IMR-90 (cell line): Measurements from ENCODE around the gene KPRP. TPM values are rescaled to one million over a fixed set of nuclear protein-coding genes. Genes with fewer than 3 reads are reported as not detected.
A peak's percentile ranks its signal among the peaks of the same experiment; 100 is the strongest.

Experiments used
- ATAC-seq: fragments of 200-7000 bp; cut with Tn5 transposase; 2 replicates; pipeline ENCODE4 v1.9.1; 2020; ENCODE audit warnings: low read depth, mild to moderate bottlenecking, moderate library complexity
- BruUV-seq: library from RNA; stranded (reverse); fragments of 400-500 nt; replicated peaks from 2 replicates; lab custom pipeline; 2021; lab: Mats Ljungman, UMichigan
- CTCF ChIA-PET: fragments of 300-600 bp; formaldehyde crosslinking; extraction: SDS; loops from one replicate; lab custom pipeline; 2021; ENCODE audit warnings: antibody characterized with exemption; lab: Yijun Ruan, JAX
- POLR2A ChIA-PET: fragments of 300-600 bp; sonication (Branson Sonifier 250); formaldehyde crosslinking; loops from one replicate; lab custom pipeline; 2022; ENCODE audit warnings: antibody characterized with exemption; ENCODE audit not compliant: unreplicated experiment; lab: Charles Lee
- DNase-seq: peaks from one replicate; pipeline ENCODE4 v3.0.0; 2013
- H2AFZ ChIP-seq: replicated peaks from 2 replicates; pipeline ENCODE3; 2013; ENCODE audit warnings: low read length, mild to moderate bottlenecking; ENCODE audit not compliant: poor library complexity
- H2AK5ac ChIP-seq: 2 replicates; pipeline ENCODE4 v1.6.1; 2013; ENCODE audit warnings: low read depth, low read length, inconsistent platforms
- H2AK9ac ChIP-seq: replicated peaks from 2 replicates; pipeline ENCODE3; 2013; ENCODE audit warnings: mild to moderate bottlenecking, low read depth, low read length, moderate library complexity; ENCODE audit not compliant: poor library complexity
- H2BK120ac ChIP-seq: 2 replicates; pipeline ENCODE4 v1.6.1; 2013; ENCODE audit warnings: low read depth, low read length, inconsistent platforms
- H2BK15ac ChIP-seq: 3 replicates; pipeline ENCODE4 v1.6.1; 2013; ENCODE audit warnings: low read depth, low read length, inconsistent platforms
- H2BK20ac ChIP-seq: 2 replicates; pipeline ENCODE4 v1.6.1; 2013; ENCODE audit warnings: low read depth, mild to moderate bottlenecking, inconsistent platforms, low read length, moderate library complexity
- H2BK5ac ChIP-seq: 2 replicates; pipeline ENCODE4 v1.6.1; 2013; ENCODE audit warnings: mild to moderate bottlenecking, low read depth, low read length, inconsistent platforms; ENCODE audit not compliant: poor library complexity, severe bottlenecking
- H3K14ac ChIP-seq: replicated peaks from 2 replicates; pipeline ENCODE4 v1.6.1; 2013; ENCODE audit warnings: low read depth, low read length, inconsistent platforms
- H3K18ac ChIP-seq: 2 replicates; pipeline ENCODE4 v1.6.1; 2013; ENCODE audit warnings: low read depth, low read length, control low read depth
- H3K23ac ChIP-seq: 2 replicates; pipeline ENCODE4 v1.6.1; 2013; ENCODE audit warnings: low read depth, low read length, inconsistent platforms
- H3K27ac ChIP-seq: 2 replicates; pipeline ENCODE4 v1.5.1; 2013; ENCODE audit warnings: mild to moderate bottlenecking, control low read depth, low read length; ENCODE audit not compliant: insufficient read depth
- H3K27me3 ChIP-seq: 2 replicates; pipeline ENCODE4 v1.6.1; 2013; ENCODE audit warnings: low read length; ENCODE audit not compliant: control insufficient read depth, insufficient read depth
- H3K36me3 ChIP-seq: 2 replicates; pipeline ENCODE4 v1.6.1; 2013; ENCODE audit warnings: low read length, mixed read lengths; ENCODE audit not compliant: control insufficient read depth, insufficient read depth
- H3K4ac ChIP-seq: 2 replicates; pipeline ENCODE4 v1.6.1; 2013; ENCODE audit warnings: low read depth, low read length, inconsistent platforms
- H3K4me1 ChIP-seq: 2 replicates; pipeline ENCODE4 v1.6.1; 2013; ENCODE audit warnings: low read length, mixed read lengths; ENCODE audit not compliant: control insufficient read depth, insufficient read depth
- H3K4me2 ChIP-seq: 2 replicates; pipeline ENCODE4 v1.6.1; 2013; ENCODE audit warnings: low read depth, mild to moderate bottlenecking, control low read depth, low read length, moderate library complexity
- H3K4me3 ChIP-seq: 2 replicates; pipeline ENCODE4 v1.5.1; 2013; ENCODE audit warnings: low read depth, mild to moderate bottlenecking, control low read depth, low read length, moderate library complexity; ENCODE audit not compliant: insufficient read depth
- H3K56ac ChIP-seq: 2 replicates; pipeline ENCODE4 v1.6.1; 2013; ENCODE audit warnings: low read length, inconsistent platforms; ENCODE audit not compliant: insufficient read depth; ENCODE audit errors: extremely low read depth
- H3K79me1 ChIP-seq, 2 experiments: 2 replicates each; pipeline ENCODE4 v1.6.1; 2013; ENCODE audit warnings: low read length in 2 of 2, inconsistent platforms in 1 of 2, low read depth in 1 of 2
- H3K9ac ChIP-seq: 2 replicates; pipeline ENCODE4 v1.6.1; 2013; ENCODE audit warnings: low read depth, low read length, control low read depth
- H3K9me1 ChIP-seq: 2 replicates; pipeline ENCODE4 v1.6.1; 2013; ENCODE audit warnings: low read length, inconsistent platforms; ENCODE audit not compliant: insufficient read depth
- H3K9me3 ChIP-seq: 2 replicates; pipeline ENCODE4 v1.6.1; 2013; ENCODE audit warnings: low read length; ENCODE audit not compliant: control insufficient read depth, insufficient read depth
- H4K20me1 ChIP-seq: 2 replicates; pipeline ENCODE4 v1.6.1; 2013; ENCODE audit warnings: low read length, inconsistent platforms; ENCODE audit not compliant: insufficient read depth
- H4K5ac ChIP-seq: 2 replicates; pipeline ENCODE4 v1.6.1; 2013; ENCODE audit warnings: mild to moderate bottlenecking, low read depth, low read length, control low read depth
- H4K8ac ChIP-seq, 2 experiments: 2 replicates each; pipeline ENCODE4 v1.6.1; 2013; ENCODE audit warnings: low read depth in 2 of 2, low read length in 2 of 2, control low read depth in 1 of 2, inconsistent platforms in 1 of 2
- H4K91ac ChIP-seq: 2 replicates; pipeline ENCODE4 v1.6.1; 2013; ENCODE audit warnings: low read depth, low read length, inconsistent platforms; ENCODE audit not compliant: insufficient read depth
- CHD1 ChIP-seq: IDR thresholded peaks from 2 replicates; pipeline ENCODE4 v1.6.1; 2012; ENCODE audit warnings: low read depth, low read length, improper control_type of control experiment
- FOS ChIP-seq: fragments of 150-350 bp; IDR thresholded peaks from 2 replicates; pipeline ENCODE4 v1.6.1; 2016; ENCODE audit warnings: low read depth, low read length
- MAFK ChIP-seq: IDR thresholded peaks from 2 replicates; pipeline ENCODE4 v1.6.1; 2012; ENCODE audit warnings: low read depth, low read length, improper control_type of control experiment
- MAZ ChIP-seq: IDR thresholded peaks from 2 replicates; pipeline ENCODE4 v1.6.1; 2012; ENCODE audit warnings: low read depth, mild to moderate bottlenecking, low read length, improper control_type of control experiment, moderate library complexity, borderline replicate concordance
- MXI1 ChIP-seq: IDR thresholded peaks from 2 replicates; pipeline ENCODE4 v1.6.1; 2012; ENCODE audit warnings: low read depth, mild to moderate bottlenecking, low read length, moderate library complexity, borderline replicate concordance
- NFE2L2 ChIP-seq: fragments of 150-350 bp; IDR thresholded peaks from 2 replicates; pipeline ENCODE4 v1.6.1; 2016; ENCODE audit warnings: low read depth, mild to moderate bottlenecking, low read length
- POLR2A ChIP-seq: IDR thresholded peaks from 2 replicates; pipeline ENCODE4 v1.6.1; 2012; ENCODE audit warnings: mild to moderate bottlenecking, low read depth, low read length
- RAD21 ChIP-seq: IDR thresholded peaks from 2 replicates; pipeline ENCODE4 v1.6.1; 2012; ENCODE audit warnings: low read length, improper control_type of control experiment
- RCOR1 ChIP-seq: IDR thresholded peaks from 2 replicates; pipeline ENCODE4 v1.6.1; 2012; ENCODE audit warnings: mild to moderate bottlenecking, low read length, improper control_type of control experiment; ENCODE audit not compliant: insufficient replicate concordance
- RFX5 ChIP-seq: IDR thresholded peaks from 2 replicates; pipeline ENCODE4 v1.8.0; 2012; ENCODE audit warnings: low read depth, mild to moderate bottlenecking, low read length, moderate library complexity
- WGBS, 2 experiments: methylation state at CpG; one replicate each; pipeline versions ENCODE4 v1.1.5 to v1.1.7; 2013; ENCODE audit warnings: missing lambda C conversion rate in 2 of 2; ENCODE audit not compliant: insufficient read length in 1 of 2; ENCODE audit errors: extremely low coverage in 2 of 2; 5-methylcytosine and 5-hydroxymethylcytosine counted together
- dilution Hi-C: fragments of 300-500 bp; cut with HindIII; formaldehyde crosslinking; loops from one replicate; pipeline ENCODE4 v1.14.3; 2018; ENCODE audit warnings: low sequenced_read_pairs; ENCODE audit not compliant: unreplicated experiment
- in situ Hi-C: fragments of 300-500 bp; cut with MboI; formaldehyde crosslinking; loops from 3 replicates; pipeline ENCODE4 v1.14.3; 2019; ENCODE audit warnings: low sequenced_read_pairs, inconsistent platforms, mixed read lengths
- intact Hi-C: fragments of 100-400 bp; cut with micrococcal nuclease; formaldehyde crosslinking; loops from 2 replicates; pipeline ENCODE4 v1.10.0; 2022
- polyA plus RNA-seq, 3 experiments: library from polyadenylated mRNA; depleted of rRNA; stranded (reverse); fragments of >200 nt; gene quantifications; 2 replicates each; pipeline ENCODE4 v1.2.3, GENCODE V29; 2012; ENCODE audit warnings: low replicate concordance in 1 of 3
- total RNA-seq: library from RNA; depleted of rRNA; stranded (reverse); fragments of >200 nt; gene quantifications from 2 replicates; pipeline ENCODE4 v1.2.3, GENCODE V29; 2012
- TF ChIP-seq, protein P1 (sequence below): fragments of 150-350 bp; IDR thresholded peaks from 2 replicates; pipeline ENCODE4 v1.6.1; 2017; ENCODE audit warnings: mild to moderate bottlenecking, antibody characterized with exemption, low read length, low read depth
- TF ChIP-seq, protein P2 (sequence below): conservative IDR thresholded peaks from 2 replicates; pipeline ENCODE4 v1.5.1; 2012; ENCODE audit warnings: mild to moderate bottlenecking, low read depth, low read length, improper control_type of control experiment
- TF ChIP-seq, protein P3 (sequence below): fragments of 150-350 bp; IDR thresholded peaks from 2 replicates; pipeline ENCODE4 v1.6.1; 2016; ENCODE audit warnings: low read depth, mild to moderate bottlenecking, low read length, moderate library complexity, borderline replicate concordance

Gene KPRP
- total and polyA plus RNA-seq, 2 of the 4 experiments (the other 2 are of a cell fraction), result not detected

DNA sequence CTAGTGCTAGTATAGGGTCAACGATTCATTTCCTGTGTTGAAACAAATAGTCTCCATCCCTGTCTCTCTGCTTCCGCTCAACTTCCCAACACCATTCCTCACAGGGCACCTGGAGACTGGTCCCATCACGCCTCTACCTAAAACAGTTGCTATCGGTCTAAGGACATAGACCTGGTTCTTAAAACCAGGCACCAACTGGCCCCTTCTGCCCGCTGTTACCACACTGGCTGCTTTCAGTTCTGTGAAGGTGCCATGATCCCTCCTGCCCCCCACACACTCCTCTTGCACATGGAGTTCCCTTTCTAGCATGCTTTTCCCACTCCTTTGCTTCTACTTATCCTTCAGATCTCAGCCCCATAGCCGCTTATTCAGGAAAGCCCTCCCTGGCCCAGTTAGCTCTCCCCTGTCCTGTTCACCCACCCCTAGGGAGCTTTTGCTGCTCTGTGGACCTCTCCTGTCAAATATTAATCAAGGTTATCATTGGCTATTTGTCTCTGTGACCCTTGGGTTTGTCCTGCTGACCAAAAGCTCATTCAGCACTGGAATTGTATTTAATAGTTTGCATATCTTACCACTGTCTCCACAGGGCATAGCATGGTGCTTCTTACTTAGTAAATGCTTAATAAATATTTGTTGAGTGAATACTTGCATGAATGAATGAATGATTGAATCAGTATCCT lies 11.9 kb upstream of the KPRP start:
- H3K27ac ChIP-seq, result no peak overlapping the region
- no peak overlapping the region for H2AK9ac ChIP-seq
- H3K9me1 ChIP-seq, result no peaks in the 10 kb centered on the region
- peak overlapping the region; percentile 37; the same call in 1 of the 2 replicates for H3K18ac ChIP-seq
- no peaks in the 10 kb centered on the region for H4K20me1 ChIP-seq
- no peak overlapping the region for H3K9ac ChIP-seq
- H3K56ac ChIP-seq, result no peak overlapping the region
- H2AFZ ChIP-seq, result no peak overlapping the region
- no peak overlapping the region for H2BK20ac ChIP-seq
- no peak overlapping the region for H3K14ac ChIP-seq
- H3K4ac ChIP-seq, result peak overlapping the region; percentile 24; the same call in 1 of the 2 replicates
- H3K4me2 ChIP-seq, result no peak overlapping the region
- intact Hi-C loops (no loop called here), in situ Hi-C loops (no loop called here), dilution Hi-C loops (no loop called here)
- no peak overlapping the region for H4K8ac ChIP-seq
- H2AK5ac ChIP-seq, result no peak overlapping the region
- DNase-seq (no peak), ATAC-seq (no peak)
- H3K9me3 ChIP-seq, result no peaks in the 10 kb centered on the region
- no peak overlapping the region for H2BK120ac ChIP-seq
- BruUV-seq, result no TSS peak
- CTCF ChIA-PET, result no interaction called here
- no peaks in the 10 kb centered on the region for H3K36me3 ChIP-seq
- no peaks in the 10 kb centered on the region for H3K27me3 ChIP-seq
- TF ChIP-seq, protein P1, sequence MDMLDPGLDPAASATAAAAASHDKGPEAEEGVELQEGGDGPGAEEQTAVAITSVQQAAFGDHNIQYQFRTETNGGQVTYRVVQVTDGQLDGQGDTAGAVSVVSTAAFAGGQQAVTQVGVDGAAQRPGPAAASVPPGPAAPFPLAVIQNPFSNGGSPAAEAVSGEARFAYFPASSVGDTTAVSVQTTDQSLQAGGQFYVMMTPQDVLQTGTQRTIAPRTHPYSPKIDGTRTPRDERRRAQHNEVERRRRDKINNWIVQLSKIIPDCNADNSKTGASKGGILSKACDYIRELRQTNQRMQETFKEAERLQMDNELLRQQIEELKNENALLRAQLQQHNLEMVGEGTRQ, result no peak
- TF ChIP-seq NFE2L2 (no peak), RCOR1 (no peak), MAZ (no peak), FOS (no peak), RAD21 (no peak), MAFK (no peak), MXI1 (no peak), POLR2A (no peak), CHD1 (no peak), RFX5 (no peak)
- TF ChIP-seq, protein P2, sequence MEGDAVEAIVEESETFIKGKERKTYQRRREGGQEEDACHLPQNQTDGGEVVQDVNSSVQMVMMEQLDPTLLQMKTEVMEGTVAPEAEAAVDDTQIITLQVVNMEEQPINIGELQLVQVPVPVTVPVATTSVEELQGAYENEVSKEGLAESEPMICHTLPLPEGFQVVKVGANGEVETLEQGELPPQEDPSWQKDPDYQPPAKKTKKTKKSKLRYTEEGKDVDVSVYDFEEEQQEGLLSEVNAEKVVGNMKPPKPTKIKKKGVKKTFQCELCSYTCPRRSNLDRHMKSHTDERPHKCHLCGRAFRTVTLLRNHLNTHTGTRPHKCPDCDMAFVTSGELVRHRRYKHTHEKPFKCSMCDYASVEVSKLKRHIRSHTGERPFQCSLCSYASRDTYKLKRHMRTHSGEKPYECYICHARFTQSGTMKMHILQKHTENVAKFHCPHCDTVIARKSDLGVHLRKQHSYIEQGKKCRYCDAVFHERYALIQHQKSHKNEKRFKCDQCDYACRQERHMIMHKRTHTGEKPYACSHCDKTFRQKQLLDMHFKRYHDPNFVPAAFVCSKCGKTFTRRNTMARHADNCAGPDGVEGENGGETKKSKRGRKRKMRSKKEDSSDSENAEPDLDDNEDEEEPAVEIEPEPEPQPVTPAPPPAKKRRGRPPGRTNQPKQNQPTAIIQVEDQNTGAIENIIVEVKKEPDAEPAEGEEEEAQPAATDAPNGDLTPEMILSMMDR, result no peak
- TF ChIP-seq, protein P3, sequence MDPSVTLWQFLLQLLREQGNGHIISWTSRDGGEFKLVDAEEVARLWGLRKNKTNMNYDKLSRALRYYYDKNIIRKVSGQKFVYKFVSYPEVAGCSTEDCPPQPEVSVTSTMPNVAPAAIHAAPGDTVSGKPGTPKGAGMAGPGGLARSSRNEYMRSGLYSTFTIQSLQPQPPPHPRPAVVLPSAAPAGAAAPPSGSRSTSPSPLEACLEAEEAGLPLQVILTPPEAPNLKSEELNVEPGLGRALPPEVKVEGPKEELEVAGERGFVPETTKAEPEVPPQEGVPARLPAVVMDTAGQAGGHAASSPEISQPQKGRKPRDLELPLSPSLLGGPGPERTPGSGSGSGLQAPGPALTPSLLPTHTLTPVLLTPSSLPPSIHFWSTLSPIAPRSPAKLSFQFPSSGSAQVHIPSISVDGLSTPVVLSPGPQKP, result no peak
- POLR2A ChIA-PET, result no interaction called here
- WGBS, 2 experiments, result 48% methylated on average over 3 of the region's 6 CpGs; no CpG with 5 or more reads in 1 of the 2 experiments
- no peaks in the 10 kb centered on the region for H3K79me1 ChIP-seq
- no peak overlapping the region for H3K23ac ChIP-seq
- H4K5ac ChIP-seq, result no peak overlapping the region
- H3K4me3 ChIP-seq, result no peak overlapping the region
- H3K4me1 ChIP-seq, result no peaks in the 10 kb centered on the region; the same call in 1 of the 2 replicates
- H4K91ac ChIP-seq, result no peak overlapping the region
- no peak overlapping the region for H2BK15ac ChIP-seq
- no peak overlapping the region for H2BK5ac ChIP-seq
